KMS-11 (cell line): ENCODE data around the gene THAP3.

Source experiments
- H2AFZ ChIP-seq: fragments of 200-600 bp; sonication (generic); 2 replicates; pipeline ENCODE4 v1.6.1; 2016; ENCODE audit warnings: antibody characterized with exemption, mixed run types, low read depth
- H3K27ac ChIP-seq: fragments of 200-600 bp; sonication (generic); 2 replicates; pipeline ENCODE4 v1.6.1; 2016; ENCODE audit warnings: mild to moderate bottlenecking, mixed run types
- H3K27me3 ChIP-seq: fragments of 200-600 bp; sonication (generic); 2 replicates; pipeline ENCODE4 v1.6.1; 2017; ENCODE audit warnings: mild to moderate bottlenecking, low read depth, mixed run types, moderate library complexity; ENCODE audit not compliant: insufficient read depth
- H3K36me3 ChIP-seq: fragments of 200-600 bp; sonication (generic); 2 replicates; pipeline ENCODE4 v1.6.1; 2017; ENCODE audit warnings: mild to moderate bottlenecking, mixed run types; ENCODE audit not compliant: insufficient read depth
- H3K4me1 ChIP-seq: fragments of 200-600 bp; sonication (generic); 2 replicates; pipeline ENCODE4 v1.6.1; 2016; ENCODE audit warnings: mild to moderate bottlenecking, low read depth, mixed run types; ENCODE audit not compliant: poor library complexity, severe bottlenecking
- H3K4me2 ChIP-seq: fragments of 200-600 bp; sonication (generic); 2 replicates; pipeline ENCODE4 v1.7.0; 2016; ENCODE audit warnings: mild to moderate bottlenecking, mixed run types
- H3K4me3 ChIP-seq: fragments of 200-600 bp; sonication (generic); IDR thresholded peaks from 2 replicates; pipeline ENCODE4 v1.6.1; 2017; ENCODE audit warnings: low read depth, low read length, mixed read lengths; ENCODE audit not compliant: insufficient read depth
- H3K79me2 ChIP-seq: fragments of 200-600 bp; sonication (generic); 2 replicates; pipeline ENCODE4 v1.6.1; 2016; ENCODE audit warnings: low read depth, mixed run types; ENCODE audit not compliant: insufficient read depth
- H3K9ac ChIP-seq: fragments of 200-600 bp; sonication (generic); 2 replicates; pipeline ENCODE4 v1.6.1; 2016; ENCODE audit warnings: mild to moderate bottlenecking, mixed run types
- H4K20me1 ChIP-seq: fragments of 200-600 bp; sonication (generic); 2 replicates; pipeline ENCODE4 v1.6.1; 2016; ENCODE audit warnings: mild to moderate bottlenecking, mixed run types; ENCODE audit not compliant: insufficient read depth
- CTCF ChIP-seq: fragments of 200-600 bp; sonication (generic); conservative IDR thresholded peaks from 2 replicates; pipeline ENCODE4 v1.6.1; 2017; ENCODE audit warnings: low read depth, mild to moderate bottlenecking, antibody characterized with exemption, low read length, moderate library complexity, mixed read lengths

THAP3 gene

GRCh38 chr1:6582370-6582769, 42.3 kb upstream of the THAP3 start:
- Histone ChIP-seq H3K27me3 (no peaks in the 10 kb centered on the region), H3K4me1 (peaks cover 39% of the 10 kb centered on the region), H2AFZ (no peak overlapping the region), H3K4me2 (peak overlapping the region; percentile 87; the same call in 1 of the 2 replicates), H4K20me1 (no peaks in the 10 kb centered on the region), H3K36me3 (no peaks in the 10 kb centered on the region), H3K27ac (no peak overlapping the region; the same call in 1 of the 2 replicates), H3K79me2 (peaks cover 11% of the 10 kb centered on the region), H3K9ac (no peak overlapping the region), H3K4me3 (no peak overlapping the region)
- TF ChIP-seq CTCF = no peak

- Histone ChIP-seq H3K4me3 (no peak overlapping the region), H3K4me2 (no peak overlapping the region), H4K20me1 (no peaks in the 10 kb centered on the region), H3K27me3 (no peaks in the 10 kb centered on the region), H3K36me3 (no peaks in the 10 kb centered on the region), H2AFZ (no peak overlapping the region), H3K27ac (no peak overlapping the region), H3K4me1 (peaks cover 35% of the 10 kb centered on the region), H3K79me2 (peaks cover 11% of the 10 kb centered on the region), H3K9ac (no peak overlapping the region)
- 0 out of 2 replicates have a peak, but pooled peaks have one; percentile 13 for TF ChIP-seq CTCF
Measured at GRCh38 chr1:6584126-6585080, 40.3 kb upstream of the THAP3 start.

GRCh38 chr1:6585081-6585722, 39.5 kb upstream of the THAP3 start:
- Histone ChIP-seq H4K20me1 (no peaks in the 10 kb centered on the region), H3K36me3 (no peaks in the 10 kb centered on the region), H3K27ac (no peak overlapping the region), H3K79me2 (peaks cover 10% of the 10 kb centered on the region), H3K9ac (no peak overlapping the region), H3K27me3 (no peaks in the 10 kb centered on the region), H3K4me1 (peaks cover 33% of the 10 kb centered on the region), H2AFZ (no peak overlapping the region), H3K4me2 (no peak overlapping the region), H3K4me3 (no peak overlapping the region)
- no peak for TF ChIP-seq CTCF

GRCh38 chr1:6585841-6586240, 38.8 kb upstream of the THAP3 start:
- Histone ChIP-seq H4K20me1 (no peaks in the 10 kb centered on the region), H3K27me3 (no peaks in the 10 kb centered on the region), H3K36me3 (no peaks in the 10 kb centered on the region), H2AFZ (no peak overlapping the region), H3K79me2 (peaks cover 4% of the 10 kb centered on the region), H3K9ac (no peak overlapping the region), H3K4me2 (no peak overlapping the region), H3K4me3 (no peak overlapping the region), H3K27ac (no peak overlapping the region), H3K4me1 (peaks cover 28% of the 10 kb centered on the region)
- TF ChIP-seq CTCF = no peak
